HS-27A (cell line): ENCODE measurements around the gene CACNA1B.
"Not testable (repeated sequence)": the region's sequence is repeated elsewhere in the genome, so short reads cannot be mapped to it uniquely, and the experiment has no call there.

Experiments used
- DNase-seq: peaks from one replicate; pipeline ENCODE4 v3.0.0-alpha.2; 2012; ENCODE audit warnings: low read depth, missing footprints

Gene CACNA1B

DNA sequence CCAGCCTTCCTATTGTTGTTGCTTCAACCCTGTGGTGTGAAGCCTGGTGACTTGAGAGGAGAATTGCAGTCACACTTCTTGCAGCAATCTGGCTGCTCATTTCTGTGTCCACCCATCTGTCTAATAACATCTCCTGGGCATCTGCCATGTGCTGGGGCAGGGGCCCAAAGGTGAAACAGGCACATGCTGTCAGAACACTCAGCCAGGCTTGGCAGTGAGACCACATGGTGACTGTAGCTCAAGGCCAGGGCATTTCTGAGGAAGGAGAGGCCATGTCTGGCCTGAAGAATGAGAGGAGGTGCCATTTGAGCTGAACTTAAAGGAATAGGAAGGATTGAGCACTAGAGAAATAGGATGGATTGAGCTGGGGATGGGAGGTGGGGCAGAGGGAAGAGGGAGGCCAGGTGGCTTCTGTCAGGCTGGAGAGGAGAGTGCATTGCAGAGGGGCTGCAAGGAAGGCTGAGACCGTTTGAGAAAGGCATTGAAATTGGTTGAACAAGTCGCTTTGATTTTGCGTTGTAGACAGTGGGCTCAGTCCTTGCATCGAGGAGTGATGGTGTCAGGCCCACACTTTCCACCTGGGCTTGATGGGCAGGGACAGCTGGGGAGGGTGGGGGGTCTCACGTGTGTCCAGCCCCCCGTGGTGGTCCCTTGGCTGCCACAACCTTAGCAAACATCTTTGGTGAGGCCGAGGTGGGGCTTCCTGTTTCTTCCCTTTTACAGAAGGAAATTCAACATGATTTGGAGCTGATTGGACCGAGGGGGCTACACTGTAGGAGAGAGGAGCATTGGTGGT, 222.4 kb downstream of the CACNA1B start:
- DNase-seq = no peak

DNA sequence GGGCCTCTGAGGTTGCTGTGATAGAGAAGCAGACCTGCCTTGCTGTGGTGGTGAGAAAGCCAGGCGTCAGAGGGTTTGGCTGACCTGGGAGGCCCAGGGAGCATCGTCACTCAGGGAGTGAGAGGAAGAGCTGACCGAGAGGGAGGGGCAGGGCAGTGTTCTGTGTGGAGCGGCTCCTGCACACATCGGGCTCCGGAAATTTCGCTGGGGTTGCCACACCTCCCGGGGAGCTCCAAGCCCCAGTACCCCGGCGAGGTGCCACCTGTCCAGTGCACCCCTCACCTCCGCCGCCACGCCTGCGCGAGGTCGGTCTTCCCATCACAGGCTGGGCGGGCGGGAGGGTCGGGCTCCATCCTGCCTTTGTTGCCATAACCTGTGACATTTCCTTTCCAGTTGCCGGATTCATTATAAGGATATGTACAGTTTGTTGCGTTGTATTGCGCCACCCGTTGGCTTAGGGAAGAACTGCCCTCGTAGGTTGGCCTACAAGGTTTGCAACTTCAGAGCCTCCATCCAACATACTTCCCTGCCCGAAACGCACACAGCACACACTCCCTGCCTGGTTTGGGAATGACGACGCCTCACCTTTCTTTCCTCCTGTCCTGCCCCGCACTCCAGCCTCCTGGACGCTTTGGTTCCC, 223.2 kb downstream of the CACNA1B start:
- DNase-seq = no peak

DNA sequence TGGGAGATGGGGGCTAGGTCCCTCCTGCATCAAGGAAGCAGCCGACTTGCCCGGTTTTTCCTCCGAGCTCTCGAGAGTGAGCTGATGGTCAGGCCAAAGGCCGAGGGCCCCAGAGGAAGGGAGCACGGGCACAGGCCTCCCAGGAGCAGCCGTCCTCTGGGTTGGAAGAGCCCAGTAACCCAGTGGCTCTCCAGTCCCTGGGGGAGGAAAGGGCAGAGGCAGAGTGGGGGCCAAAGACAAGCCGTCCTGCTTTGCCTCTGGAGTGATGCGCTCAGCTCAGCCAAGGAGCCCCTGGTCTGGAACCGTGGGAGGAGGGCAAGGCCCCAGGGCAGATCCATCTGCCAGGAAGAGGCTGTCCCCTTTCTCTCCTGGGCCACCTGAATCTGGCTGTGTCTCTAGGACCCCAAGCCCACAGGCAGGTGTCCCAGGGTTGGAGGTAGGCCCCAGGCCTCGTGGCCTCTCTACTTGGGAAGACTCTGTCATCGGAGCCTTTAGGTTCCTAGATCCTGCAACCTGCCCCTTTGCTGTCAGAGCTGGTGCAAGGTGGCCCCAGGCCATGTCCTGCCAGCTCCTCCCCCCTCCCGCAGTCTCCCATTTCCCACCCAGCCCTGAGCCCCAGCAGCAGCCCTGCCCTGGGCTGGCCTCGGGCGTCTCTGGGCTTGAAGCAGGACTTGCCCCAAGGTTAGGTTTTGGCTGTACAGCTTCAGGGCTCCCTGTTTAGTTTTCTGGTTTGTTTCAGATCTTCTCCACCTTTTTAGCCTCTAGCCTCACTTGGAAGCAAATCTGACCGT, 224.1 kb downstream of the CACNA1B start:
- DNase-seq = no peak

DNA sequence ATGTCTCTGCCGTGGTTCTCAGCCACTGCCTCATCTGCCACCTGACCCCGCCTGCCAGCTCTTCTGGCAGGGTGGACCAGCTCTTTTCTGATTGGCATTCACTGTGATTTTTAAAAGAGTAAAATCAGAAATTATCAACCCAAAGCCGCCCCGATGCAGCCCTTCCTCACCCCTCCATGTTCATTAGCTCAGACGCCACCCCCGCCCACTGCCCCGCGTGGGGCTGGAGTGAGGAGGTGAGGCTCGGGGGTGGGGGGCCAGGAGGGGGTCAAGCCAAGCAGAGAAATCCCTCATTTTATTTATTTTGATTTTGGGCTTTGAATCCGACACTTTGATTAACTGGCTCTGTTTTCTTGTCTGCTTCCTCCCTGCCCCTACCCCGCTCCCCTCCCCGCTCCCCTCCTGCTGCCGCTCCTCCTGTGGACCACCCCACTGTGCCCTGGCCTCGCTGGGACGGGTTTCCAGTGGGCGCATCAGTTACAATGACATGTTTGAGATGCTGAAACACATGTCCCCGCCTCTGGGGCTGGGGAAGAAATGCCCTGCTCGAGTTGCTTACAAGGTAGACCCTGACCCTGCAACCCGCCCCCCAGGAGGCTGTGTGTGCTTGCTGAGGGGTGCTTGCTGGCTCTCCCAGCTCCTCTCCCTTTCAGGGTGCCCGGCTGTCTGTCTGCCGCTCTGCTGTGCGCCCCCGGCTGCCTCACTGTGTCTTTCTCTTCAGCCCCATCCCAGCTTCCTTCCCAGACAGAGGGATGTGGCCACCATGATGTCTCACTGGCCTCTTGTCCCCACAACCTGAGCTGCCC, 224.9 kb downstream of the CACNA1B start:
- no peak for DNase-seq

DNA sequence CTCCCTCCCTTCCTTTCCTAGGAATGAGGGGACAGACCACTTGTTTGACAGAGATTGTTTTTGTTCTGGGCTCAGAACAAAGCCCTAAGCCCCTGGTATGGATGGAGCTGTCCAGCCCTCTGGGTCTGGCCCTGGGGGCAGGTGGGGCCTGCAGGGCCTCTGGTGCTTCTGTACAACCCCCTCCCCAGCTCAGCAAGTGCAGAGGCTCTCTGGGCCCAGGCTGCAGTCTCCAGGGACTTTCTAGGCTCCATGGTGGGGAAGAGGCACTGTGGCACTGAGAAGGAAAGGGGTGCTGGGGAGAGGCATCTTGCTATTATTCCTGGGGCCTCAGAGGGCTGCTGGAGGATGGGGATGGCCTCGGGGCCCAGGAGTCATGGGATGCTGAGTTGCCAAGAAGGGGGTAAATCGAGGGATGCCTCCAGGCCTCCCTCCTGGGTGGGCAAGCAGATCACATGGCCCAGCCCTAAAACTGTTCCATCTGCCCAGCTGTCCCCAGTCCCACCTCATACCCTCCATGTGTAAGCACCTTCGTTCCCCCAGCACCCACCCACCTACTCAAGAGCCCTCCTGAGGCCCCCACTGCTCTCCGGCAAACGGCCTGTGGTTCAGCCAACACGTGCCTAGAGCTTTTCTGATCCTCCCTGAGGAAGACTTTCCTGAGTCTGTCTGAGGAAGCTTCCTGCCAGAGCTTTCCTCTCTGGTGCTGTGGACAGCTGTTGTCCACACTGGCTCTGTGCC, 225.7 kb downstream of the CACNA1B start:
- DNase-seq = no peak

DNA sequence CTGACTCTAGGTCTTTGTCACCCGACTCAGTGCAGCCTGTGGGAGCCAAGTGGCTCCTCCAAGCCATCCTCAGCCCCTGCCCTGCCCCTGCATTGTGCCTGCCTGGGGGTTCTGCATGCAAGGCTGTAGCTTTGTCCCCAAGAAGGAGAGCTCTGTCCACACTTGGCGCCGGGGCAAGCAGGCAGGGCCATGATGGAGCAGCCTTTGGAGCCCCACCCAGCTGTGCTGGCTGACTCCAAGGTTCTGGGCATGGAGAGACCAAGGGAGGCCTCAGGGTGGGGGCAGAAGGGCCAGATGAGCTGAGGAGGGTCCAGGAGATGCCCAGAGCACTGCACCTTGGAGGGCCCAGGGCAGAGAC, 226.2 kb downstream of the CACNA1B start:
- no peak for DNase-seq

DNA sequence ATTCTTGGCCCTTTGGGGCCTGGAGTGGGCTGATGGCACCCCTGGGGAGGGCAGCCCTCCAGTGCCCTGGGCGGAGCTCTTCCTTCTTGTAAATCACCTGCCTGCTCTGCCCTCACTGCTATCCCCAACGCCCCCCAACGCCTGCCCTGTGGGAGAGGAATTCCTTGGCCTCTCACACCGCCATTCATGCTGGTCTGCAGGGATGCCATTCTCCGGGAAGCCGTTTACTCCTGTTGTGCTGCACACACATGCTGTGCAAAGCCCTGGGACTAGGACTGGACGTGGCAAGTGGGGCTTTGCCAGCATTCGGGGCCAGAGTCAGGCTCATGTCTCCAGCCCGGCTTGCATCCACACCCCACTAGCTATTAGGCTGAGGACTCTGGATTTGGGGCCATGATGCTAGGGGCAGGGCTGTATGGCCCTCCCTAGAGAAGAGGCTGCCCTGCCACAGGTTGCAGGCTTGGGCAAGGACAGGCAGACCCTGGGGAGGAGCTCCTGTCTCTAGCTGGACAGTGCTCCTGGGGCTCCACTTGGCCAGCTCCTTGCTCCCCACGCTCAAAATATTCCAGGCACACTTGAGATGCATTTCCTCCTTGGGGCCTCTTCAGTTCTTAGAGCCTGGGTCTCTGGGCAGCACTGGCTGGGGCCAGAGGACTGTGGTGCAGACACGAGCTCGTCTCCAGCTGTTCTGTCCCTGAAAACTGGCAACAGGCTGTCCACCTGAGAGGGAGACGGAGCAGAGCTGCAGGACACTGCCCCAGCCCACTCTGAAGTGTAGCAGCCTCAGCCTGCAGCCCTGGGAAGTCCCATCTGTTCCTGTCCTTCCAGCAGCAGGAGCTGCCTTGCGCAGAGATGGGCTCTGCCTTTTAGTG, 226.9 kb downstream of the CACNA1B start:
- DNase-seq = no peak

DNA sequence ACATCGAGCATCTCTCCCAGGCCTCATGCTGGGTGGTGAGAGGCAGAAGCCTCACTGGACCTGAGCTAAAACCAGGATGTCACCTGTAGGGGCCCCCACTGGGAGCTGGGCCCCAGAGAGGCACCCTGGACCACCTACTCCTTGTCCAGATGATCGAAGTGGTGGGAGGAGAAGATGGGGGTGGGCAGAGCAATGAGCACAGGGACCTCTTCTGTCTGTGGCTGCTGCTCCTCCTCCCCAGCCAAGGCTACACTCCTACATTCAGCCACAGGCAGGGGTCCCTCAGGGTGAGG, 227.5 kb downstream of the CACNA1B start:
- DNase-seq = no peak

DNA sequence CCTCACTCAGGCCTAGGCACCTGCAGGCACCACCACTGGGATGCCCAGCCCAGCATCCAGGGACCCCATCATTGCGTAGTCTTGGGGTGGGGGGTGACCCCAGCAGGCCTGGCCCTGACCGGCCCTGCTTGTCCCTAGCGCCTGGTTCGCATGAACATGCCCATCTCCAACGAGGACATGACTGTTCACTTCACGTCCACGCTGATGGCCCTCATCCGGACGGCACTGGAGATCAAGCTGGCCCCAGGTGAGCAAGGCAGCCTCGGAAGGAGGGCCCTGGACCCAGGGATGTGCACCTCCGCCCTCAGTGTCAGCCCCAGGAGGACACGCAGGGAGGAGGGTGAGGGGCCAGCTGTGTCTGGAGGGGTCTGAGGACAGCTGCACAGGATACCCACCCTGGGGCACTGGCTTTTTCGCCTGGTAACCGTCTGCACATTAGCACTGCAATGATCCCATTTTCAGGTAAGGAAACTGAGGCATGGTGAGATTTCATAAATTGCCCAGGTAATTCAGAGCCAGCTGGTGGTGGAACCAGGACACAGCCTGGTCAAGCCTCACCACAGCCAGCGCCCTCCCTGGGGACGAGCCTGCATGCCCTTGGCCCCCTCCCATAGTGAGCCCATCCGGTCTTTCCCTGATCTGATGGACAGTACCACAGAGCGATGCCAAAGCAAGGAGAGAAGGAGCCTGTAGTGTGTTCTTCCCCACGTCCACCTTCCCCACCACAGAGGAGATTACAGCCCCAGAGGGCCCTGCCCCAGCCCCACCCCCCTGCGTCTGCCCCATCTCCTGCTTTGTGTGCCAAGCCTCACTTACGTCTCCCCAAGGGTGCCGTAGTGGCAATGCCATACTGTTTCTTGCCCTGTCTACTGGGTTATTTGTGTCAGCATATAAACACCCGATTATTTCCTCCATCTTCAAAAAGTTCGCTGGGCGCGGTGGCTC, 228.3 kb downstream of the CACNA1B start:
- DNase-seq = no peak

DNA sequence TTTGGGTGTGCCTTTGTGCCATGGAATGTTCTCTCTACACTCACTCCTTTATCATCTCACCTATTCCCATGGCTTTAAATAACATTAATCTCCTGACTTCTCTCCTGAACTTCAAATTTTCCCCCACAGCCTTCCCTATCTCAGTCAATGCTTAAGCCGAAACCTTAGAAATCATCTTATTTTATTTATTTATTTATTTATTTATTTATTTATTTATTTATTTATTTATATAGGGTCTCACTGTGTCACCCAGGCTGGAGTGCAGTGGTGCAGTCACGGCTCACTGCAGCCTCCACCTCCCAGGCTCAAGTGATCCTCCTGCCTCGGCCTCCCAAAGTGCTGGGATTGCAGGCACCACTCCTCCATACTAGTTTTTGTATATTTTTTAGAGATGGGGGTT, 229.5 kb downstream of the CACNA1B start:
- DNase-seq = not testable (repeated sequence)

DNA sequence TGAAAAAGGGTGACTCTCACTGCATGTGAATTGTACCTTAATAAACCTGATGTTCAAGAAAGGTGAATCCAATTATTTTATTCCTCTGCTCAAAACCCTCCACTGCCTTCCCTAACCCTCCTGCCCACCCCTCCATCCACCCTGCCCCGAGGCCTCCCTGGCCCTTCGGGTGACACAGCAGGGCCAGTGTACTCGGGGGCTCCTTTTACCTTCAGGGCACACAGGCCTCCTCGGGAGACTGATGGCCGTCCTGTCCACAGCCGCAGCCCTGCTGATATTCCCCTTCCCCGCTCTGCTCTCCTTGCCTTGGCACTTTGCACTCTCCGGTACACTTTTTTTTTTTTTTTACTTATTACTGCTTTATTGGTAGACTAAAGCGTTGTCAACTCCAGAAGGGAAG, 234.0 kb downstream of the CACNA1B start:
- DNase-seq = no peak

DNA sequence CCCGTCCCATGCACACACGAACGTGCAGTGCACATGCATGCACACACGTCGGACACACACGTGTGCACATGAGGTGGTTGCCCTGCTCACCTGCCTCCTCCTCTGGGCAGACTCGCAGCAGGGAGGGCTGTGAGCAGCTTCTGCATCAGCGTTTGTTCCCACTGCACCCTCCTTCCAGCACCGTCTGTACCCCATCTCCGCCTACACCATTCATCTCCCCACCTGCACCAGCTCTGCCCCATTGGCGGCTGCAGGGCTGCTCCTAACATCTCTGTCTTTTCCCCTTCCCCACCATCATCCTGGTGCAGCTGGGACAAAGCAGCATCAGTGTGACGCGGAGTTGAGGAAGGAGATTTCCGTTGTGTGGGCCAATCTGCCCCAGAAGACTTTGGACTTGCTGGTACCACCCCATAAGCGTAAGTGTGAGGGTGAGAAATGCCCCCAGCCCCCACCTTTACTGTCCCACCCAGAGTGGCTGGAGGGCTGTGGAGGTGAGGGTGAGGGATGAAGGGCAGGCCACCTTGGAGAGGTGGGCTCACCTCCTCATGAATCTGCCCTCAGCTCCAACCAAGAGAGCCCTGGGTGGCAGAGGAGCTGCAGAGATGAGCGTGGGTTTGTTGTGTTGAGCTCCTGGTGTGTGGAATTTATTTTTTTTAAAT, 234.6 kb downstream of the CACNA1B start:
- DNase-seq = no peak

DNA sequence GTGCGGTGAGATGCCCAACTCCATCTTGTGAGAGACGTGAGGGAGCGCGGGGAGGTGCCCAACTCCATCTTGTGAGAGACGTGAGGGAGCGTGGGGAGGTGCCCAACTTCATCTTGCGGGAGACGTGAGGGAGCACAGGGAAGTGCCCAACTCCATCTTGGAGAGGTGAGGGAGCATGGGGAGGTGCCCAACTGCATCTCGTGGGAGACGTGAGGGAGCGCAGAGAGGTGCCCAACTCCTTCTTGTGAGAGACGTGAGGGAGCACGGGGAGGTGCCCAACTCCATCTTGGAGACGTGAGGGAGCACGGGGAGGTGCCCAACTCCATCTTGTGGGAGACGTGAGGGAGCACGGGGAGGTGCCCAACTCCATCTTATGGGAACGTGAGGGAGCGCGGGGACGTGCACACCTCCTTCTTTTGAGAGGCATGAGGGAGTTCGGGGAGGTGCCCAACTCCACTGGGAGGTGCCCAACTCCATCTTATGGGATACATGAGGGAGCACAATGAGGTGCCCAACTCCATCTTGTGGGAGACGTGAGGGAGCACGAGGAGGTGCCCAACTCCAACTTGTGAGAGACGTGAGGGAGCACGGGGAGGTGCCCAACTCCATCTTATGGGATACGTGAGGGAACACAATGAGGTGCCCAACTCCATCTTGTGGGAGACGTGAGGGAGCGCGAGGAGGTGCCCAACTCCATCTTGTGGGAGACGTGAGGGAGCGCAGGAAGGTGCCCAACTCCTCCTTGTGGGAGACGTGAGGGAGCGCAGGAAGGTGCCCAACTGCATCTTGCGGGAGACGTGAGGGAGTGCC, 235.4 kb downstream of the CACNA1B start:
- DNase-seq = no peak

DNA sequence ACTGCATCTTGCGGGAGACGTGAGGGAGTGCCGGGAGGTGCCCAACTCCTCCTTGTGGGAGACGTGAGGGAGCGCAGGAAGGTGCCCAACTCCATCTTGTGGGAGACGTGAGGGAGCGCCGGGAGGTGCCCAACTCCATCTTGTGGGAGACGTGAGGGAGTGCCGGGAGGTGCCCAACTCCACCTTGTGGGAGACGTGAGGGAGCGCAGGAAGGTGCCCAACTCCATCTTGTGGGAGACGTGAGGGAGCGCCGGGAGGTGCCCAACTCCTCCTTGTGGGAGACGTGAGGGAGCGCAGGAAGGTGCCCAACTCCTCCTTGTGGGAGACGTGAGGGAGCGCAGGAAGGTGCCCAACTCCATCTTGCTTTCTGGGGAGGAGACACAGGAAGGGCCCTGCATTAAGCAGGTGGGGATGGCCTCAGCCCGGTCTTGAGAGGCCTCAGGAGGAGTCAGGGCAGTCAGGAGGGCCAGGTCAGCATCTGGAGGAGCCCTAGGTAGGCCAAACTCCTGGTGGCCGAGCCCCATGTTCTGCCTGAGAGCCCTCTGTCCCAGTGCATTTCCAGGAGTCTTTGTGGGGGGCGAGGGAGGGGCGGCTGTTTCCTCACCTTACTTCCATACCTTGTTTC, 236.2 kb downstream of the CACNA1B start:
- not testable (repeated sequence) for DNase-seq

DNA sequence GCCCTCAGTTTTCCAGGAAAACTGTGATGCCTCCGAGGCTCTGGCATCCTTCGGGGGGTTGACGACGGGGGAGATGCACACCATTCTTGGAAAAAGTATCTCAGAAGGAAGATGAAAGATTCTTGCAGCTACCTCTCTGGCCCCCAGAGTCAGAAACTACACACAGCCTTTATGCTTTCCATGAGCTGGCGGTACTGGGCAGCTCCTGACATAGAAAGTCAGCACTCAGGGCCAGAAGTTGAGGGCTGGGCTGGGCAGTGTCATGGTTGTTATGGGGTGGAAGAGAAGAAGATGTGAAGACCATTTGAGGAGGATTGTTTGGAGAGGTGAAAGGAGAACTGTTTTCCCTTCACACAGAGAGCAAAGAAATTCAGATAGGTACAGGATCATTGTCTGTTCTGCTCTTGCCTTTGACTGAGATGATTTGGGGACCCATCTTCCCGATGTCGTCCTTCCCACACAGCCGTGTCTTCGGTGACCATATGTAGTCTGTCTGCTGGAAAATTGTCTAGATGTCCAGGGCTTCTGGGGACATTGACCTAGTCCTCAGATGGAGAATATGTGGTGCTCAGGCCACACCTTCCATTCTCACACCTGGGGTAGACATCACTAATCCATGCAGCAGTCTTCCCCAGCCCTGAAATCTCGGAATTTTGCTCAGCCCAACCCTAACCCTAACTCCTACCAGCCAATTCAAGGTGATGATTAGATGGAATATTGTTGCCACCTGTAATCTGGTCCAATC, 237.1 kb downstream of the CACNA1B start:
- DNase-seq = no peak

DNA sequence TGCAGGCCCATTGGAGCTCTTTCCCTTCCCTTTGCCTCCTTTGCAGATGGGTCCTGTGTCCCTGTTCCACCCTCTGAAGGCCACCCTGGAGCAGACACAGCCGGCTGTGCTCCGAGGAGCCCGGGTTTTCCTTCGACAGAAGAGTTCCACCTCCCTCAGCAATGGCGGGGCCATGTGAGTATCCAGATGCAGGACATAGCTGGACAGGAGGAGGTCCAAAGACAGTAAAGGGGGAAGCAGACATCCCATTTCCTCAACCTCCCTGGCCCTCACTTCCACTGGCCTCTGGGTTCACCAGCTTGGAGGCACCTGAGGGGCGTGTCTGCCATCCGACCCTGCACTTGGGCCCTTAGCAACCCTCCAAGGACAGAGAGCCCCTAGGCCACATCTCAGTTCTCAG, 237.9 kb downstream of the CACNA1B start:
- DNase-seq = no peak

DNA sequence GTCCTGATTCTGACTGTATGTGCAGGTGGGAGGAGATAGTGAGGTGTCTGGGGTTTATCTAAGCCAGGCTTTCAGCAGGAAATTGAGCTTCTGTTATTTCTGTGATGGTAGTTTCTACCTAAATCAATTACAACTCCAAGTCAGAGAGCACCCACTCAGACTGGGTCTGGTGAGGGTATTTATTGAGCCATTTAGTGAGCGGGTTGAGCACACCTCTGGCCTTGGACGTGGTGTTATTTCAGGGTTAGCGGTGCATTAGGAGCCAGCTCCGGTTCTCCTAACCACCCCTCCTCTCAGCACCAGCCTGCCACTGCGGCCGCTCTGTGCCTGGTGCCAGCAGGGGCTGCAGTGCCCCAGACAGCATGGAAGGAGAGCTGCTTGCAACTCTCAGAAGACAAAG, 238.9 kb downstream of the CACNA1B start:
- DNase-seq = no peak
